Smooth muscle cell (in vitro differentiated cells): ENCODE results near the gene ARHGEF37. TPM values are rescaled to one million over a fixed set of nuclear protein-coding genes. Genes with fewer than 3 reads are reported as not detected.

Experiments
- DNase-seq: peaks from one replicate; lab custom pipeline; 2025; ENCODE audit not compliant: unreplicated experiment; lab: John Stamatoyannopoulos, UW
- H2AFZ ChIP-seq: fragments of 200-600 bp; sonication (generic); 2 replicates; pipeline ENCODE4 v1.6.0; 2016; ENCODE audit warnings: antibody characterized with exemption, low read depth, mild to moderate bottlenecking
- H3F3A ChIP-seq: fragments of 200-600 bp; sonication (generic); 2 replicates; pipeline ENCODE4 v1.6.0; 2017; ENCODE audit warnings: antibody characterized with exemption, low read depth
- H3K27ac ChIP-seq: fragments of 200-600 bp; sonication (generic); 2 replicates; pipeline ENCODE4 v1.5.1; 2016; ENCODE audit warnings: low read depth, mild to moderate bottlenecking
- H3K27me3 ChIP-seq: fragments of 200-600 bp; sonication (generic); 2 replicates; pipeline ENCODE4 v1.6.1; 2016; ENCODE audit warnings: low read depth, mild to moderate bottlenecking
- H3K36me3 ChIP-seq: fragments of 200-600 bp; sonication (generic); 2 replicates; pipeline ENCODE4 v1.5.1; 2016; ENCODE audit warnings: low read depth
- H3K4me1 ChIP-seq: fragments of 200-600 bp; sonication (generic); 2 replicates; pipeline ENCODE4 v1.5.1; 2016; ENCODE audit warnings: low read depth
- H3K4me2 ChIP-seq: fragments of 200-600 bp; sonication (generic); 2 replicates; pipeline ENCODE4 v1.6.0; 2016; ENCODE audit warnings: mild to moderate bottlenecking
- H3K4me3 ChIP-seq: fragments of 200-600 bp; sonication (generic); 2 replicates; pipeline ENCODE4 v1.5.1; 2016; ENCODE audit warnings: mild to moderate bottlenecking
- H3K79me2 ChIP-seq: fragments of 200-600 bp; sonication (generic); 2 replicates; pipeline ENCODE4 v1.6.0; 2016; ENCODE audit warnings: low read depth, mild to moderate bottlenecking
- H3K9ac ChIP-seq: fragments of 200-600 bp; sonication (generic); 2 replicates; pipeline ENCODE4 v1.6.0; 2016; ENCODE audit warnings: low read depth
- H3K9me3 ChIP-seq: fragments of 200-600 bp; sonication (generic); replicated peaks from 2 replicates; pipeline ENCODE4 v1.5.1; 2016; ENCODE audit warnings: low read depth
- H4K20me1 ChIP-seq: fragments of 200-600 bp; sonication (generic); 2 replicates; pipeline ENCODE4 v1.6.0; 2016; ENCODE audit warnings: low read depth
- CTCF ChIP-seq: fragments of 200-600 bp; sonication (generic); IDR thresholded peaks from 2 replicates; pipeline ENCODE4 v1.5.1; 2017; ENCODE audit warnings: borderline replicate concordance, mild to moderate bottlenecking, antibody characterized with exemption; ENCODE audit not compliant: insufficient read depth, poor library complexity, severe bottlenecking
- WGBS: methylation state at CpG from one replicate; pipeline ENCODE4 v1.1.7; 2016; ENCODE audit warnings: low lambda C conversion rate; 5-methylcytosine and 5-hydroxymethylcytosine counted together
- polyA plus RNA-seq: library from polyadenylated mRNA; unstranded; fragments of >200 nt; fragmentation: Nextera tagmentation; extraction: Ambion mirVana; gene quantifications from 2 replicates; pipeline ENCODE4 v1.2.1, GENCODE V29; 2016
- total RNA-seq: library from RNA; depleted of rRNA; stranded (reverse); fragments of >200 nt; gene quantifications from 2 replicates; pipeline ENCODE4 v1.2.3, GENCODE V29; 2014

ARHGEF37 gene
- total and polyA plus RNA-seq, 2 experiments from 2014 or later = 0.70 to 1.4 TPM

DNA sequence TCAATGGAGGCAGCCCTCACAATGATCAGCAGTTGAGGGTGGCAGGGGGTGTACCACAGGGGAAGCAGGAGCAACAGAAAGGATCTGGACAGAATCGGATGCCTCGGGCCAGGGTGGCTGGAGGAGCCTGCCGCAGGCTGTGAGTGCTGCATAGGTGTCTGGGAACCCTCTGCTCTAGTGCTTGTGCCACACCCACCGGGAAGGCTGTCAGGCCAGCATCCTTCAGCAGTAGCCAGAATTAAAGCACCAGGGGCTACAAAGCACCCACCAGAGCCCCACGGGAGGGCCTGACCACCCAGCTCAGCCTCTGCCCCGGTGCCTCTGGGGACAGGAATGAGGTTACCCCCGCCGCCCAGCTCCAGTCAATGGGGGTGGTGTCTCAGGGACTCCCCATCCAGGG lies 49.0 kb downstream of the ARHGEF37 start:
- peaks cover 7% of the 10 kb centered on the region for H3K4me1 ChIP-seq
- no peaks in the 10 kb centered on the region for H3K27me3 ChIP-seq
- H3K9me3 ChIP-seq = no peaks in the 10 kb centered on the region
- H3K4me3 ChIP-seq = no peak overlapping the region
- no peaks in the 10 kb centered on the region for H3K79me2 ChIP-seq
- H3K36me3 ChIP-seq = no peaks in the 10 kb centered on the region
- no peak overlapping the region for H2AFZ ChIP-seq
- TF ChIP-seq CTCF = no peak
- H4K20me1 ChIP-seq = no peaks in the 10 kb centered on the region
- H3K9ac ChIP-seq = no peak overlapping the region
- no peaks in the 10 kb centered on the region for H3F3A ChIP-seq
- H3K27ac ChIP-seq = no peak overlapping the region
- DNase-seq = no peak
- no peak overlapping the region for H3K4me2 ChIP-seq
- WGBS = 90% methylated on average over 8 of the region's 8 CpGs

DNA sequence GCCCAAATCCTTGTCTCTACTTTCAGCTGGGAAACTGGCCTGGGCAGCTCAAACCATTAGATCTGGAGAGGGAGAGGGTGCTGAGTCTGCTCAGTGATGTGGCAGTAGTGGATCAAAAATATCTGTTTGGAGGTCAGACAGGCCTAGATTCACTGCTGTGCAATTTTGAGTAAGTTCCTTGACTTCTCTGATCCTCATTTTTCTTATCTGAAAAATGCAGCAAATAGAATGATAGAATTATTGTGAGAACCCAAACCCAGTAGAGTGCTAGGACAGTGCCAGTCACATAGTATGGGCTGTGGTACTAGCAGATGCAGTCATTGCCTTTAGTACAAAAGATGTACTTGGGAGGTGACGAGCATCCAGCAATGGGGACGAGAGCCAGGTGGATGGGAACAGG lies 50.2 kb downstream of the ARHGEF37 start:
- H3K4me2 ChIP-seq = no peak overlapping the region
- H3K79me2 ChIP-seq = no peaks in the 10 kb centered on the region
- TF ChIP-seq CTCF = no peak
- 100% methylated on average over 2 of the region's 2 CpGs for WGBS
- H3K27ac ChIP-seq = peak overlapping the region; percentile 70
- no peaks in the 10 kb centered on the region for H3K9me3 ChIP-seq
- no peaks in the 10 kb centered on the region for H3K36me3 ChIP-seq
- peaks cover 7% of the 10 kb centered on the region for H3K4me1 ChIP-seq
- DNase-seq = no peak
- no peak overlapping the region for H3K4me3 ChIP-seq
- no peaks in the 10 kb centered on the region for H4K20me1 ChIP-seq
- H3K27me3 ChIP-seq = no peaks in the 10 kb centered on the region
- H2AFZ ChIP-seq = no peak overlapping the region
- H3F3A ChIP-seq = no peaks in the 10 kb centered on the region
- no peak overlapping the region for H3K9ac ChIP-seq

DNA sequence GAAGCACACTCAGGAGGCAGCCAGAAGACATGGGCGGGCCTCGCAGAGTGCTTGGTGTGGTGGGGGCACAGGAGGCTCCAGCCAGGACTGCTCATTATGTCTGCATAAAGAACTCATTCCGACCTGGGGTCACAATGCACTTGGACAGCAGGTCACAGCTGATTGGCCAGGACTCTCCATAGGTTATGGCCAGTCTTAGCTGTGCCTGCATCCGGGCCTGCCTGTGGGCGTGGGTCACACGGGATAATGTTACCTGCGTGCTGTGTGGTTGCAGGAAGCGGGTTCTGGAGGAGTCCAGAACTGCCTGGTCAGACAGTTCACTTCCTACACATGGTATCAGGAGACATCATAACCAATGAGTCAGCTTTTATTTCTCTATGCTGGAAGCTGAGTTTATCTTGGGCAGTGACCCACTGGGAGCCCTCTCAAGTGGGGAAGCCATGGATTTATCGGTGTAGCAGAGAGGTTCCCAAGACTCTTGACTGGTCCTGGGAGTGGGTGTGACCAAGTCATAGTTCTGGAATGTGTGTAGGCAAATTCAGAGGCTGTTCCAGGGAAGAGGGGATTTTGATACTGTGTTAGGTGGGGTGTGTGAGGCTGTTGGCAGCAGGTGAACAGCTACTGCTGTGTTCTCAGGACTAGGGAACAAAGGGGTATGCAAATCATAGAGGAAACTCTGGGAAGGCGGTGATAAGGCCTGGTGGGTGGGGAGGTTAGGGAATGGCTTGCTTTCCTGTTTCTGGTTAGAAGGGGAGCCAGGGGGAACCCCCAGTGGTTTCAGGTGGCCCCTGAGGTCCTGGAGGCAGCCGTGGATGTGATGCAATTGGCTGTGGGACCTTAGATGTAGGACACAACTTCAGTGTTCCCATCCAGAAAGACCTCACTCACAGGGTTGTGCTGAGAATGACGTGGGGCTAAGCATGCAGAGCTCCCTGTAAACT lies 51.3 kb downstream of the ARHGEF37 start:
- Histone ChIP-seq H3K4me2 (peak overlapping the region; percentile 31), H4K20me1 (no peaks in the 10 kb centered on the region), H3K9ac (peak overlapping the region; percentile 1), H3K4me3 (no peak overlapping the region), H3K4me1 (peaks cover 7% of the 10 kb centered on the region), H3K9me3 (no peaks in the 10 kb centered on the region), H3K27me3 (no peaks in the 10 kb centered on the region), H3K79me2 (no peaks in the 10 kb centered on the region), H3F3A (no peaks in the 10 kb centered on the region), H2AFZ (no peak overlapping the region), H3K36me3 (no peaks in the 10 kb centered on the region), H3K27ac (peak overlapping the region; percentile 70)
- TF ChIP-seq CTCF = no peak
- no peak for DNase-seq
- 41% methylated on average over 12 of the region's 12 CpGs for WGBS
